HG03342 (cell line): ENCODE results near the gene SCFD2.
"Not testable (repeated sequence)": the region's sequence is repeated elsewhere in the genome, so short reads cannot be mapped to it uniquely, and the experiment has no call there.

ENCODE experiments used
- ATAC-seq: cut with Tn5 transposase; IDR thresholded peaks from one replicate; pipeline ENCODE4 v1.9.1; 2021; ENCODE audit warnings: mild to moderate bottlenecking, moderate library complexity; ENCODE audit not compliant: unreplicated experiment

SCFD2 gene

GRCh38 chr4:52996261-52997131 is 369.4 kb downstream of the SCFD2 start:
- ATAC-seq = no peak

GRCh38 chr4:52995360-52996030 is 370.4 kb downstream of the SCFD2 start:
- no peak for ATAC-seq

DNA sequence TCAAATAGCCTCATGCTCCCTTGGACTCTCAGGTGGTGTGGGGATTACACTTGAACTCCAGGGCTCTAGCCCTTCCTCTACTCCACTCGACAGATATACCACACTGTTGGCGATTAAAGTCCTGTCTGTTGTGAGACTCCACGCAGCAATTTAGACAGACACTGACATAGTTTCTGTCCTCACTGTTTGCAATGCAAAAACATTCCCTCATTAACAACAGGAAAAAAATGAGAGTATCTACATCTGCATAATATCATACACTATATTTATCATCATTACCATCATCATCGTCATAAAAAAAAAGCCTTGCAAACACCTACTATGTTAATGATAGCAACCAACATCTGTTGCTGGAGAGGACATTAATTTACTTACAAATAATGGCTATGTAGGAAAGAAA is 371.3 kb downstream of the SCFD2 start:
- ATAC-seq = no peak

DNA sequence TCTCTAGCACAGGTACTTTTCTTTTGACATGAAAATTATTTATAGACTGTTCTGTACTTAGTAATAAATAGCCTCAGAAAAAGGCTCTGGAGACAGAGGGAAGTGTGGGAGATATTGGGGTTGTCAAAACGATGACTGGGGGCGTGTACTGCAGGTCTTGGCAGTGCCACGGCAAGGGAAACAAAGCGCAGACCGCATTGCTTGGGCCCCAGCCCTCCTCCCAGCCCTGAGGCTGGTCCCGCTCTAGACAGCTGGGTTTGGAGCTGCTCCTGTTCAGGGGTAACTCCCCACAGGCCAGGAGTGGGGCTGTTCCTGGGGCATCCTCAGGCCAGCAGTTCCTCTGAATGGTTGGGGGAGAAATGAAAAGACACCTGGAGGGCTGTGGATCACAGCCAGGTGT is 372.1 kb downstream of the SCFD2 start:
- no peak for ATAC-seq

DNA sequence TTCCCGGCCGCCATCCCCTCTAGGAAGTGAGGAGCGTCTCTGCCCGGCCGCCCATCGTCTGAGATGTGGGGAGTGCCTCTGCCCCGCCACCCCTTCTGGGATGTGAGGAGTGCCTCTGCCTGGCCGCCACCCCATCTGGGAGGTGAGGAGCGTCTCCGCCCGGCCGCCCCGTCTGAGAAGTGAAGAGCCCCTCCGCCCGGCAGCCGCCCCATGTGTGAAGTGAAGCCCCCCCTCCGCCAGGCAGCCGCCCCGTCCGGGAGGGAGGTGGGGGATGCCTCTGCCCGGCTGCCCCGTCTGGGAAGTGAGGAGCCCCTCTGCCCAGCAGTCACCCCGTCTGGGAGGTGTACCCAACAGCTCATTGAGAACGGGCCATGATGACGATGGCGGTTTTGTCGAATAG is 373.3 kb downstream of the SCFD2 start:
- ATAC-seq = not testable (repeated sequence)

GRCh38 chr4:52991472-52991871 is 374.4 kb downstream of the SCFD2 start:
- ATAC-seq = no peak

DNA sequence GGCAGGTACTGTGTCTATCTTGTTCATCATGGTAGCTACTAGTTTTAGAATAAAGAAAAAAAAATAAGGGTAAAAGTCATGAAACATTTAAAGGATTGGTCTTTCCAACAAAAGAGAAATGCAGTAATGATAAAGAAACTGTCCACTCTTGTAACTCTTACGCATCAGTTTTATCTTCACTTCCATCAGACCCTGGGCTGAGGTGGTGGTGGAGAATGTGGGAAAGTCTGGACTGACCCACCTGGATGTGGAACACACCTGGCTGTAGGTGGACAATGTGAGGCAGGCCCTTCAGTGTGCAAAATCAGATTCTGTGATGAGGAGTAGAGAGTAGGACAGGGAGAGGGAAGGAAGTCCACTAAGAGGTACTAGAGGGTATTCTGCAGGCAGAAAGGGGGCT is 375.2 kb downstream of the SCFD2 start:
- no peak for ATAC-seq

GRCh38 chr4:52989865-52990264 is 376.0 kb downstream of the SCFD2 start:
- no peak for ATAC-seq

GRCh38 chr4:52987392-52988056 is 378.3 kb downstream of the SCFD2 start:
- ATAC-seq = no peak

- ATAC-seq = no peak
These were observed 381.4 kb downstream of the SCFD2 start for GRCh38 chr4:52984462-52984881.

DNA sequence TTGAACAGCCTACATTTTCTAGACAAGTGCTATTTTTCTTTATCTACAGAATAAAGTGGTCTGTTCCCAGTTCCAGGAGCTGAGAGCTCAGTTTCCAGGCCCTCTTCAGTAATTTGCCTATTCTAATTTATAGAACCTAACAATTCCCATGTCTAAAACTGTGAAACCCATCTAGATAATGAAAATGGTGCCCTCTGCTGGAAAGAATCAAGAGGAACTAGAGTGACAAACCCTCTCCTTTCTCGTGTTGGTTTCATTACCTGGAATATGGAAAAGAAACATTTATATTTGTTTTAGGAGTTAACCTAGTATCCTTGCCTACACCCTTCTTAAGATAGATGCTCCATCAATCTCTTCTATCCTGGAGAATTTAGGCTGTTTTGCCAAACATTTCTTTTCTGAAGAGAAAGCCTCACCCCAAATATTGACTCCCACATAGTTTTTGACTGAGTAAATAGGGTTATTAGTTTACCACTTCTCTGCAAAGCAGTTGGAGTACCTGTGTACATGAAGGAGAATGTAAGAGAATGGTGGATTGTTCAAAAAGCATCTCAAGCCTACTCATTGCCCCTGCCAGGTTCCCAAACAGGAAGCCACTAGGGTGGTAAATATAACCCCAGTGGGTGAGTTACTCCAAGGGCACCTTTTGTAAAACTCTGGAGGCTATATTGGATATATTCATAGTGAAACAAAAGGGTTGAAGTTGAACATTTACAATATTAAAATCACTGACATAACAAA is 382.1 kb downstream of the SCFD2 start:
- ATAC-seq = peak; percentile 68

DNA sequence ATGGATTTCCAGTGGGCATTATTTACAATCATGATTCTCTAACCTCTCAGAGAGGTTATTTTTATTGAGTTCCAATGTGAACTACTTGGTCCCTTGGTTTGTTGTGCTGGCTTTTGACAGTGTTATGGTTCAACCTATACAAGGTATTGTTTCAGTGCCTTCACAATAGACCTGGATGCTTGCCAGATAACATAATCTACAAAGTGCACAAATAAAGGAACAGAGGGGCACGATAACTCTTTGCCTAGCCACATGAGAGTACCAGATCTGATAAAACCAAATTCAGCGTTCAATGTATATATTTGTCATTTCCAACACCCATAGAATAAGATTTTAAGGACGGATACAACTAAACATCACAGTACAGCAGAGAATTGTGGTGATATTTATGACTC is 382.9 kb downstream of the SCFD2 start:
- no peak for ATAC-seq

DNA sequence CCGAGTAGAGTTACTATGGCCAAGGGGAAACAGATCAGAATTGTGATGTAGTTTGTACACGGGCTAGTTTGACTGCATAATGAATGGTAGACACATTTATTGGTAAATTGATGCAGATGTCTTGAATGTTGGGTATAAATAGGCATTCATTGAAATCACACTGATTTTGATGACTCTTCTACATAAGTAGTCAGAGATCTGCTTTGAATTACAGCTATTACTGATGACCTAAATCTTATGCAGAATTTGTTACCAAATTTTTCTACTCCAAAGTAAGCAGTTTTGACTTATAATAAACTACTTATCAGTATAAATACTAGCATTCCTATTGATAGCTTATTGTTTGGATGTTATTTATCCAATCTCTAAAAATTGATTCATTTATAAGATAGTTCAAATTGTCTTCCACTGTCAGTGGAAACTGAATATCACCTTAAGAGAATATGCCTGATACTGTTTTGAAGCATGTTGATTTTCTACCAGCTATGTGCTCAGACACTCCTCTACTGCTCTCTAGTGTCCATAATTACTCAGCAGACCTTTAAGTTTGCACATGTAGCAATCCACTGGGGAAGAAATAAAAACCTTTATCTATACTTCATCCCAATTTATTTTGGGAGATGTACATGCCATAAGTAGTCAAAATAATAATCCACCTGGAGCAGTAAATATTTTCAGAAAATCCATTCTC is 383.5 kb downstream of the SCFD2 start:
- ATAC-seq = no peak

DNA sequence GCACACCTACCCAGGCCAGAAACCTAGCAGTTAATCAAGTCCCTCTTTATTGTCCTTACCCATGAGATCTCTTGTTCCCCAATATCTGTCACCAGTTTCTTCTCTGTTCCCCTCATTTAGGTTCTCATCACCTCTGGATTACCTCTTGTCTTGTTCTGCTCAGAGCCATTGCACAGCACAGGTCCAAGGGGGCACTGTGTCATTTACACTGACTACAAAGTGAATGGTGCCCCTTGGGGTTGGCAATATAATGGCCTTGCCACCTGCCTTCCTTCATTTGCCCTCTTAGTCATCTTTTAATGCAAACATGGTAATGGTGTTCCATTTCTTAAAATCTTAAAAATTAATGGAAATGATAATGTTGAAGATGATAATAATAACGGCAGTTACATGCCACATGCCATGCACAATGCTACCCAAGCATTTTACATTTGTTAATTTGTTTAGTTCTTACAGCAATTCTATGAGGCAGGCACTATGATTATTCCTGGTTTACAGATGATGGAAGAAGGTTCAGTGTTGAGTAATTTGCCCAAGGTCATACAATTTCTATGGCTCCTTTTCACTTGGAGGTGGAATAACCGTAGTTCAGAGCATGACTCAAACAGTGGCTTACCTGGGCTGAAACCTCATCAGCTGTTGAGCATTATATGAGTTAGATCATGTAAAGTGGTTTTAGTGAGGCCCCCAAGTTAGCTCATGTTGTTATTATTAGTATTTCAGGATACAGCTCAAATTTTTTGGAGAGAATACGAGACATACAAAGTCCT is 385.9 kb downstream of the SCFD2 start:
- ATAC-seq = no peak

- no peak for ATAC-seq
These were observed 386.8 kb downstream of the SCFD2 start for GRCh38 chr4:52979020-52979419.

- ATAC-seq = no peak
These were observed 388.6 kb downstream of the SCFD2 start for GRCh38 chr4:52977252-52977651.

DNA sequence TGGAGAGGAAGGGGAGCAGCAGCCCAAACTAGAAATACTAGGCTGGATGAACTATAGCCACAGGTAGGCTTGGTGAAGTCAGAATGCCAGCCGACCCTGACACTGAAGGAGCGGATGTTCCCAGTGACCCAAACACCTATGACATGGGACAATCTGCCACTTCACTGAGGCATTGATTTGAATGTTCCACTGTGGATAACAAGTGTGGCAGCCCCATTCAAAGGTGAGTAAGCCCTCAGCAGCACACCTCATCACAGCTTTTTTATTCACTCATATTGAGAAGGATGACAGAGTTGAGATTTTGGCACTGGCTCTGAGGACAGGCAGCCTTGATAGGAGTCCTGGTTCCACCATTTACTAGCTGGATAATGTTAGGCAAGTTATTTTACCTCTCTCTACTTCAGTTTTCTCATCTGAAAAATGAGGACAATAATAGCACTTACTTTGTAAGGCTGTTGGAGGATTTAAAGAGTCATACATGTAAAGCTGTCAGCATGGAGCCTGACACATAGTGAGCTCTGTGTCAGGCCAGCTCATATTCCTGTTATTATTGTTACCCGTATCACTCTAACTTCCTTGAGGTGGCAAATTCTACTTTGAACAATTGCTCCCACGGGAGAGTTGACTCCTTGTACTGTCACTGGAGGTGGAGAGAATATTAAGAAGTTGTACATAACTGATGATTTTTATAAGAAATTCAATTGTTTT is 389.2 kb downstream of the SCFD2 start:
- ATAC-seq = no peak

- no peak for ATAC-seq
These were observed 397.2 kb downstream of the SCFD2 start for GRCh38 chr4:52968691-52969090.

DNA sequence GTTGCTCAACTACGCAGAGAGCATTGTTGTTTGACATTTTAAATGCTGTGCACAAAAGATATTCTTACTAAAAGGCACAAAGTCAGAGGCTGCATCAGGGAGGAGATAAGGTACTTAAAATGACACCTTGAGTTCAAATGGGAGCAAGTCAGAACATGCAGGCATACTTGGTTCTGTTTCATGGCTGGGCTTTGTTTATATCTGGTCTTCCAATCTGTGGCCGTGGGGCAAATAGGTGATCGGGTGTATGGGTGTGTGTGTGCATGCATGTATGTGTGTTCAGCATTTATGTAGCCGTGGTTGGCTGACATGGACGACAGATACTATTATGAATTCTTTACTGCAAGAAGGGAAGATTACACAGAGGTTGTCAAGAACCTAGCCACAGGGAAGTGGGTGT is 397.6 kb downstream of the SCFD2 start:
- ATAC-seq = no peak
